ENCODE measurements around the gene KIF23.

The KIF23 gene

GRCh38 chr15:69466733-69467132, 52.6 kb downstream of the KIF23 start:
- DNase-seq (ENCODE audit: low spot score), result no peak

GRCh38 chr15:69467636-69468035, 53.5 kb downstream of the KIF23 start:
- no peak for DNase-seq (ENCODE audit: low spot score)

- DNase-seq (ENCODE audit: low spot score), result no peak
Measured at GRCh38 chr15:69468241-69469121, 54.3 kb downstream of the KIF23 start.

GRCh38 chr15:69469467-69470201, 55.5 kb downstream of the KIF23 start:
- no peak for DNase-seq (ENCODE audit: low spot score)

GRCh38 chr15:69472046-69472445, 57.9 kb downstream of the KIF23 start:
- DNase-seq (ENCODE audit: low spot score), result no peak

- DNase-seq (ENCODE audit: low spot score), result no peak
Measured at GRCh38 chr15:69472562-69472961, 58.4 kb downstream of the KIF23 start.

GRCh38 chr15:69474291-69474690, 60.1 kb downstream of the KIF23 start:
- peak; percentile 58 for DNase-seq (ENCODE audit: low spot score)

GRCh38 chr15:69474846-69475455, 60.8 kb downstream of the KIF23 start:
- no peak for DNase-seq (ENCODE audit: low spot score)

GRCh38 chr15:69475769-69476358, 61.7 kb downstream of the KIF23 start:
- peak; percentile 90 for DNase-seq (ENCODE audit: low spot score)

GRCh38 chr15:69476704-69477473, 62.7 kb downstream of the KIF23 start:
- no peak for DNase-seq (ENCODE audit: low spot score)

- DNase-seq (ENCODE audit: low spot score), result peak; percentile 69
Measured at GRCh38 chr15:69478259-69478781, 64.2 kb downstream of the KIF23 start.

GRCh38 chr15:69479081-69479480, 64.9 kb downstream of the KIF23 start:
- DNase-seq (ENCODE audit: low spot score), result no peak

- DNase-seq (ENCODE audit: low spot score), result no peak
Measured at GRCh38 chr15:69479971-69480370, 65.8 kb downstream of the KIF23 start.

- DNase-seq (ENCODE audit: low spot score), result no peak
Measured at GRCh38 chr15:69480932-69481331, 66.8 kb downstream of the KIF23 start.

GRCh38 chr15:69482686-69483256, 68.6 kb downstream of the KIF23 start:
- no peak for DNase-seq (ENCODE audit: low spot score)

- DNase-seq (ENCODE audit: low spot score), result no peak
Measured at GRCh38 chr15:69484837-69485236, 70.7 kb downstream of the KIF23 start.

GRCh38 chr15:69486481-69487110, 72.4 kb downstream of the KIF23 start:
- no peak for DNase-seq (ENCODE audit: low spot score)

GRCh38 chr15:69489073-69489571, 75.0 kb downstream of the KIF23 start:
- DNase-seq (ENCODE audit: low spot score), result peak; percentile 69

- peak; percentile 25 for DNase-seq (ENCODE audit: low spot score)
Measured at GRCh38 chr15:69490356-69491037, 76.3 kb downstream of the KIF23 start.

- DNase-seq (ENCODE audit: low spot score), result peak; percentile 41
Measured at GRCh38 chr15:69491038-69491505, 76.9 kb downstream of the KIF23 start.

Measured in AG20443 (cell line).